MM.1S (cell line): Measurements from ENCODE around the gene ACTL10.
"Not testable (repeated sequence)": the region's sequence is repeated elsewhere in the genome, so short reads cannot be mapped to it uniquely, and the experiment has no call there.

Source experiments
- DNase-seq: peaks from one replicate; pipeline ENCODE4 v3.0.0-alpha.2; 2015
- H2AFZ ChIP-seq: fragments of 300-600 bp; sonication (generic); 2 replicates; pipeline ENCODE4 v1.6.0; 2016; ENCODE audit warnings: antibody characterized with exemption, low read length
- H3F3A ChIP-seq: fragments of 300-600 bp; sonication (generic); 2 replicates; pipeline ENCODE4 v1.6.1; 2016; ENCODE audit warnings: mild to moderate bottlenecking, antibody characterized with exemption, low read length, moderate library complexity, mixed read lengths; ENCODE audit not compliant: insufficient read depth
- H3K27ac ChIP-seq: fragments of 300-600 bp; sonication (generic); 2 replicates; pipeline ENCODE4 v1.5.1; 2016; ENCODE audit warnings: mild to moderate bottlenecking, low read length
- H3K27me3 ChIP-seq: fragments of 300-600 bp; sonication (generic); replicated peaks from 2 replicates; pipeline ENCODE4 v1.6.0; 2016; ENCODE audit warnings: low read length; ENCODE audit not compliant: insufficient read depth
- H3K36me3 ChIP-seq: fragments of 300-600 bp; sonication (generic); replicated peaks from 2 replicates; pipeline ENCODE4 v1.6.1; 2016; ENCODE audit warnings: mild to moderate bottlenecking, low read length, mixed read lengths; ENCODE audit not compliant: insufficient read depth
- H3K4me1 ChIP-seq: fragments of 300-600 bp; sonication (generic); 2 replicates; pipeline ENCODE4 v1.6.1; 2016; ENCODE audit warnings: low read length, mixed read lengths
- H3K4me2 ChIP-seq: fragments of 300-600 bp; sonication (generic); 2 replicates; pipeline ENCODE4 v1.6.0; 2016; ENCODE audit warnings: low read depth, low read length
- H3K4me3 ChIP-seq: fragments of 300-600 bp; sonication (generic); 2 replicates; pipeline ENCODE4 v1.5.1; 2016; ENCODE audit warnings: low read length, mixed read lengths
- H3K79me2 ChIP-seq: fragments of 300-600 bp; sonication (generic); 2 replicates; pipeline ENCODE4 v1.6.1; 2016; ENCODE audit warnings: mixed run types, low read length, mixed read lengths
- H3K9ac ChIP-seq: fragments of 300-600 bp; sonication (generic); 2 replicates; pipeline ENCODE4 v1.6.1; 2016; ENCODE audit warnings: low read length, mixed read lengths
- H3K9me2 ChIP-seq: fragments of 300-600 bp; sonication (generic); replicated peaks from 2 replicates; pipeline ENCODE4 v1.6.1; 2016; ENCODE audit warnings: mild to moderate bottlenecking, low read length, mixed read lengths; ENCODE audit not compliant: insufficient read depth
- H3K9me3 ChIP-seq: fragments of 300-600 bp; sonication (generic); replicated peaks from 2 replicates; pipeline ENCODE4 v1.6.1; 2016; ENCODE audit warnings: mild to moderate bottlenecking, low read length, mixed read lengths; ENCODE audit not compliant: insufficient read depth
- H4K20me1 ChIP-seq: fragments of 300-600 bp; sonication (generic); 2 replicates; pipeline ENCODE4 v1.6.1; 2016; ENCODE audit warnings: mild to moderate bottlenecking, low read length, moderate library complexity, mixed read lengths; ENCODE audit not compliant: insufficient read depth
- EZH2 ChIP-seq: fragments of 300-600 bp; sonication (generic); optimal IDR thresholded peaks from 2 replicates; pipeline ENCODE3; 2017; ENCODE audit warnings: low read depth, mild to moderate bottlenecking, antibody characterized with exemption, low read length, mixed read lengths
- EZH2phosphoT487 ChIP-seq: fragments of 300-600 bp; sonication (generic); IDR thresholded peaks from 2 replicates; pipeline ENCODE4 v1.6.1; 2018; ENCODE audit warnings: antibody characterized with exemption, low read length
- TF ChIP-seq, protein P1 (sequence below): fragments of 300-600 bp; sonication (generic); IDR thresholded peaks from 2 replicates; pipeline ENCODE4 v1.5.1; 2016; ENCODE audit warnings: antibody characterized with exemption, low read length, mixed read lengths

ACTL10 gene

DNA sequence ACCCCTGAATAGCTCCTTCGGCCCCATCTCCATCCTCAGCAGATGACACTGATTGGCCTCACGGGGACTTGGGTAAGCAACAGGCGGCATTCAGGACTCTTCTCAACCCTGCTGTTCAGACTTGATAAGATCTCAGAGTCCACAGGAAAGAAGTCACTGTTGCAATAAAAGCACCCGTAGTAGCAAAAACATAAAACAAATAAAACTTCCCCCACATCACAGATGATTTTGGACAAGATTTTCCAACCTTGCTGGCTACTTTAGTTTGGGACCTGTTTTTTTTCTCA, 21.7 kb upstream of the ACTL10 start:
- Histone ChIP-seq H2AFZ (no peak overlapping the region), H3K4me1 (peaks cover 24% of the 10 kb centered on the region), H3K27me3 (no peaks in the 10 kb centered on the region), H4K20me1 (no peaks in the 10 kb centered on the region), H3K9me3 (no peaks in the 10 kb centered on the region), H3K9me2 (no peaks in the 10 kb centered on the region), H3F3A (peaks cover 24% of the 10 kb centered on the region), H3K9ac (no peak overlapping the region), H3K4me3 (no peak overlapping the region), H3K79me2 (no peaks in the 10 kb centered on the region), H3K36me3 (no peaks in the 10 kb centered on the region; the same call in 1 of the 2 replicates), H3K4me2 (no peak overlapping the region), H3K27ac (no peak overlapping the region)
- no peak for TF ChIP-seq EZH2
- no peak for TF ChIP-seq EZH2phosphoT487
- TF ChIP-seq, protein P1, sequence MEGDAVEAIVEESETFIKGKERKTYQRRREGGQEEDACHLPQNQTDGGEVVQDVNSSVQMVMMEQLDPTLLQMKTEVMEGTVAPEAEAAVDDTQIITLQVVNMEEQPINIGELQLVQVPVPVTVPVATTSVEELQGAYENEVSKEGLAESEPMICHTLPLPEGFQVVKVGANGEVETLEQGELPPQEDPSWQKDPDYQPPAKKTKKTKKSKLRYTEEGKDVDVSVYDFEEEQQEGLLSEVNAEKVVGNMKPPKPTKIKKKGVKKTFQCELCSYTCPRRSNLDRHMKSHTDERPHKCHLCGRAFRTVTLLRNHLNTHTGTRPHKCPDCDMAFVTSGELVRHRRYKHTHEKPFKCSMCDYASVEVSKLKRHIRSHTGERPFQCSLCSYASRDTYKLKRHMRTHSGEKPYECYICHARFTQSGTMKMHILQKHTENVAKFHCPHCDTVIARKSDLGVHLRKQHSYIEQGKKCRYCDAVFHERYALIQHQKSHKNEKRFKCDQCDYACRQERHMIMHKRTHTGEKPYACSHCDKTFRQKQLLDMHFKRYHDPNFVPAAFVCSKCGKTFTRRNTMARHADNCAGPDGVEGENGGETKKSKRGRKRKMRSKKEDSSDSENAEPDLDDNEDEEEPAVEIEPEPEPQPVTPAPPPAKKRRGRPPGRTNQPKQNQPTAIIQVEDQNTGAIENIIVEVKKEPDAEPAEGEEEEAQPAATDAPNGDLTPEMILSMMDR, result no peak
- DNase-seq, result no peak

- no peaks in the 10 kb centered on the region for H3K27me3 ChIP-seq
- no peaks in the 10 kb centered on the region for H3K9me3 ChIP-seq
- no peaks in the 10 kb centered on the region; the same call in 1 of the 2 replicates for H3K36me3 ChIP-seq
- TF ChIP-seq, protein P1, result no peak
- TF ChIP-seq EZH2 (no peak), EZH2phosphoT487 (no peak)
- H4K20me1 ChIP-seq, result no peaks in the 10 kb centered on the region
- no peak for DNase-seq
- H3K9ac ChIP-seq, result no peak overlapping the region
- no peaks in the 10 kb centered on the region for H3K9me2 ChIP-seq
- H3F3A ChIP-seq, result peaks cover 24% of the 10 kb centered on the region
- H3K4me3 ChIP-seq, result no peak overlapping the region
- H3K4me2 ChIP-seq, result no peak overlapping the region
- H3K79me2 ChIP-seq, result no peaks in the 10 kb centered on the region
- H3K27ac ChIP-seq, result no peak overlapping the region
- H3K4me1 ChIP-seq, result peaks cover 24% of the 10 kb centered on the region
- no peak overlapping the region for H2AFZ ChIP-seq
Observed at GRCh38 chr20:33645396-33645795, 21.3 kb upstream of the ACTL10 start.

GRCh38 chr20:33646191-33646590, 20.6 kb upstream of the ACTL10 start:
- H3K9ac ChIP-seq, result no peak overlapping the region
- peaks cover 24% of the 10 kb centered on the region for H3F3A ChIP-seq
- TF ChIP-seq, protein P1, result no peak
- no peak for TF ChIP-seq EZH2phosphoT487
- no peak for TF ChIP-seq EZH2
- H2AFZ ChIP-seq, result no peak overlapping the region
- no peak overlapping the region for H3K4me2 ChIP-seq
- H3K9me3 ChIP-seq, result no peaks in the 10 kb centered on the region
- no peaks in the 10 kb centered on the region for H3K9me2 ChIP-seq
- H3K36me3 ChIP-seq, result no peaks in the 10 kb centered on the region; the same call in 1 of the 2 replicates
- no peak for DNase-seq
- H3K27ac ChIP-seq, result no peak overlapping the region
- no peaks in the 10 kb centered on the region for H3K79me2 ChIP-seq
- peaks cover 24% of the 10 kb centered on the region for H3K4me1 ChIP-seq
- no peak overlapping the region for H3K4me3 ChIP-seq
- H4K20me1 ChIP-seq, result no peaks in the 10 kb centered on the region
- no peaks in the 10 kb centered on the region for H3K27me3 ChIP-seq

DNA sequence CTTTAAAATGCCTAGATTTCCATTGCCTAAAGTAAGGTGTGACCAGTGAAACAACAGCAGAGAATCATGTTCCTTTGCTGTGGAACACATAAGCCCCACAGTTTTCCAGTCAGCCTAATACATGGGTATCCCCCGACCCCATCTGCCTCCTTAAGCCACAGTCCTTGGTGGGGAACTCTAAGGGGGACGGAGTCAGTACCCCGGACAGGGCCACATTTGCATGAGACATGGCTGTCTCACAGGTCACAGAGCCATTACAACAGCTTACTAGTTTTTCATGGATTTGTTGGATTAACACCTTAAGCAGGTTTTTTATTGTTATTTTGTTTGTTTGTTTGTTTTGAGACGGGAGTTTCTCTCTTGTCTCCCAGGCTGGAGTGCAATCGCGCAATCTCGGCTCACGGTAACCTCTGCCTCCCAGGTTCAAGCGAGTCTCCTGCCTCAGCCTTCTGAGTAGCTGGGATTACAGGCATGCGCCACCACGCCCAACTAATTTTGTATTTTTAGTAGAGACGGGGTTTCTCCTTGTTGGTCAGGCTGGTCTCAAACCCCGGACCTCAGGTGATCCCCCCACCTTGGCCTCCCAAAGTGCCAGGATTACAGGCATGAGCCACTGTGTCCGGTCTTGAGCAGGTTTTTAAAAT, 19.7 kb upstream of the ACTL10 start:
- H3F3A ChIP-seq, result peaks cover 24% of the 10 kb centered on the region
- not testable (repeated sequence) for H3K79me2 ChIP-seq, H3K27me3 ChIP-seq, H3K9me3 ChIP-seq, H3K4me3 ChIP-seq, H3K36me3 ChIP-seq, DNase-seq, H4K20me1 ChIP-seq, H2AFZ ChIP-seq, H3K9me2 ChIP-seq, H3K9ac ChIP-seq
- H3K4me2 ChIP-seq, result peak overlapping the region; percentile 54; the same call in 1 of the 2 replicates
- H3K27ac ChIP-seq, result peak overlapping the region; percentile 65; the same call in 1 of the 2 replicates
- H3K4me1 ChIP-seq, result peaks cover 24% of the 10 kb centered on the region
